Breast epithelium (tissue), 3 donors: ENCODE results near the gene RFC2.

Experiments
- POLR2A ChIP-seq: fragments of 450-650 bp; IDR thresholded peaks from one replicate; pipeline ENCODE4 v1.6.1; 2016; ENCODE audit warnings: antibody characterized with exemption, mild to moderate bottlenecking, moderate library complexity
- POLR2AphosphoS5 ChIP-seq, 3 donors: sonication (generic); formaldehyde crosslinking; IDR thresholded peaks; one replicate each; pipeline ENCODE4 v1.6.1; 2017; ENCODE audit warnings: antibody characterized with exemption in 3 of 3
- TF ChIP-seq, protein P1 (sequence below), 3 donors: fragments of 450-650 bp; IDR thresholded peaks; one replicate each; pipeline ENCODE4 v1.5.1; 2016 to 2017; ENCODE audit warnings: antibody characterized with exemption in 3 of 3, mild to moderate bottlenecking in 3 of 3, moderate library complexity in 3 of 3

DNA sequence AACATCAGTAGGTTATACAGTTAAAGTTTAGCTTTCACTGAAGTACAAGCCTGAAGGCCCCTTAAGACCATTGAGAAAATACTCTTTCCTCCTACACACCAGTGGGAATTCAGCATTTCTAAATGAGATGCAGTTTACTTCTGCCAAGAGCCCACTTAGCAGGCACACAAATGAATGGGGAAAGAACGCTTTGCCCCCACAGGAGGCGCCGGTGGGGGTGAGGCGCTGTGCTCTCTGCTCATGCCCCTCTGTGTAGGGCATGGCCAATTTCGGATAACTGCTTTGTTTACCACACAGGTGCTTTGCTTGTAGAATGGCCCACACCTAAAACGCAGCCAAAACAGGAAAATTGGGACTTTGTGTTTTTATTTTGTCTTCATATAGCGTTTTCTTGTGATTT is 60.3 kb downstream of the RFC2 start:
- TF ChIP-seq, protein P1, sequence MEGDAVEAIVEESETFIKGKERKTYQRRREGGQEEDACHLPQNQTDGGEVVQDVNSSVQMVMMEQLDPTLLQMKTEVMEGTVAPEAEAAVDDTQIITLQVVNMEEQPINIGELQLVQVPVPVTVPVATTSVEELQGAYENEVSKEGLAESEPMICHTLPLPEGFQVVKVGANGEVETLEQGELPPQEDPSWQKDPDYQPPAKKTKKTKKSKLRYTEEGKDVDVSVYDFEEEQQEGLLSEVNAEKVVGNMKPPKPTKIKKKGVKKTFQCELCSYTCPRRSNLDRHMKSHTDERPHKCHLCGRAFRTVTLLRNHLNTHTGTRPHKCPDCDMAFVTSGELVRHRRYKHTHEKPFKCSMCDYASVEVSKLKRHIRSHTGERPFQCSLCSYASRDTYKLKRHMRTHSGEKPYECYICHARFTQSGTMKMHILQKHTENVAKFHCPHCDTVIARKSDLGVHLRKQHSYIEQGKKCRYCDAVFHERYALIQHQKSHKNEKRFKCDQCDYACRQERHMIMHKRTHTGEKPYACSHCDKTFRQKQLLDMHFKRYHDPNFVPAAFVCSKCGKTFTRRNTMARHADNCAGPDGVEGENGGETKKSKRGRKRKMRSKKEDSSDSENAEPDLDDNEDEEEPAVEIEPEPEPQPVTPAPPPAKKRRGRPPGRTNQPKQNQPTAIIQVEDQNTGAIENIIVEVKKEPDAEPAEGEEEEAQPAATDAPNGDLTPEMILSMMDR (IDR thresholded peaks at IDR 0.05), result no peak
- TF ChIP-seq POLR2A (no peak), POLR2AphosphoS5 (IDR thresholded peaks at IDR 0.05) (no peak)
